ENCODE measurements around the gene OSBP2.

DNA sequence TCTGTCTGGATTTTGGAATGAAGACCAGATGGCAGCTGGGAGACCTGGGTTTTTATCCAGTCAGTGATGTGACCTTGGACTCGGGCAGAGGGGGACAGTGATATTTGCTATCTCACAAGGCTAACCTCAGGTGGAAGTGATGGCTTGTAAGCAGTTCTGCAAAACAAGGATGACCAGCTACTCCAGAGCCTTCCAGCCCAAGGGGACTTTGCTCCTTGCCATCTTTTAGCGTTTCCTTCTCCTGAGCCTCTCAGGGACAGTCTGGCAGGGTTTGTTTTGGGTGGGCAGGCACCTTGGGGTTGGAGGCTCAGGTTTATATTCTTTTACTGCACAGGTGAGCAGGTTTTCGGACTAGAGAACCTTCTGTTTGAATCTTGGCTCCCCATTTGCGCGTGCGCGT lies 9.5 kb upstream of the OSBP2 start:
- TF ChIP-seq, protein P1, sequence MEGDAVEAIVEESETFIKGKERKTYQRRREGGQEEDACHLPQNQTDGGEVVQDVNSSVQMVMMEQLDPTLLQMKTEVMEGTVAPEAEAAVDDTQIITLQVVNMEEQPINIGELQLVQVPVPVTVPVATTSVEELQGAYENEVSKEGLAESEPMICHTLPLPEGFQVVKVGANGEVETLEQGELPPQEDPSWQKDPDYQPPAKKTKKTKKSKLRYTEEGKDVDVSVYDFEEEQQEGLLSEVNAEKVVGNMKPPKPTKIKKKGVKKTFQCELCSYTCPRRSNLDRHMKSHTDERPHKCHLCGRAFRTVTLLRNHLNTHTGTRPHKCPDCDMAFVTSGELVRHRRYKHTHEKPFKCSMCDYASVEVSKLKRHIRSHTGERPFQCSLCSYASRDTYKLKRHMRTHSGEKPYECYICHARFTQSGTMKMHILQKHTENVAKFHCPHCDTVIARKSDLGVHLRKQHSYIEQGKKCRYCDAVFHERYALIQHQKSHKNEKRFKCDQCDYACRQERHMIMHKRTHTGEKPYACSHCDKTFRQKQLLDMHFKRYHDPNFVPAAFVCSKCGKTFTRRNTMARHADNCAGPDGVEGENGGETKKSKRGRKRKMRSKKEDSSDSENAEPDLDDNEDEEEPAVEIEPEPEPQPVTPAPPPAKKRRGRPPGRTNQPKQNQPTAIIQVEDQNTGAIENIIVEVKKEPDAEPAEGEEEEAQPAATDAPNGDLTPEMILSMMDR (IDR thresholded peaks at IDR 0.05; ENCODE audit: low read depth, low read length, poor library complexity, severe bottlenecking), result no peak
- TF ChIP-seq EZH2phosphoT487 (IDR thresholded peaks at IDR 0.05; ENCODE audit: borderline replicate concordance, low read length), result no peak
